ENCODE measurements around the gene LMNTD1.

LMNTD1 gene

DNA sequence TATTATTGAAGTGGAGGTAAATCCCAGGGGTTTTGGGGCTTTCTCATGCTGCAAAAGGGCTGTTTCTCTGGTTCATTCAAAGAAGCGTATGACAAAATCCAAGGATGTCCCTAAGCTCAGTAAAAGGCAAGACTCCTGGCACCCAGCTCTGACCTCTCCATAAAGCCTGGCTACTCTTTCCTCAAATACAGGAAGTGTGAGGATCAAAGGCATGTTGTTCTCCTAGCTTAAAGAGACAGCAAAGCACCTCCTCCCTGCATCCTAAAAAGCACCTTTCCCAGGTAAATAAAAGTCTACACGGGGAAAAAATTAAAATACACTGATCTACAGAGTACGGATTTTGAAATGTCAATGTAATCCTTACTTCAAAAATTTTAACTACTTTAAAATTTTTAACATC lies 118.6 kb downstream of the LMNTD1 start:
- in situ Hi-C loops (cut with MboI; ENCODE audit: low sequenced_read_pairs) = loop anchor here (25.0 kb wide), 1 partner anchor 603 kb away; no protein-coding TSS in a partner anchor

DNA sequence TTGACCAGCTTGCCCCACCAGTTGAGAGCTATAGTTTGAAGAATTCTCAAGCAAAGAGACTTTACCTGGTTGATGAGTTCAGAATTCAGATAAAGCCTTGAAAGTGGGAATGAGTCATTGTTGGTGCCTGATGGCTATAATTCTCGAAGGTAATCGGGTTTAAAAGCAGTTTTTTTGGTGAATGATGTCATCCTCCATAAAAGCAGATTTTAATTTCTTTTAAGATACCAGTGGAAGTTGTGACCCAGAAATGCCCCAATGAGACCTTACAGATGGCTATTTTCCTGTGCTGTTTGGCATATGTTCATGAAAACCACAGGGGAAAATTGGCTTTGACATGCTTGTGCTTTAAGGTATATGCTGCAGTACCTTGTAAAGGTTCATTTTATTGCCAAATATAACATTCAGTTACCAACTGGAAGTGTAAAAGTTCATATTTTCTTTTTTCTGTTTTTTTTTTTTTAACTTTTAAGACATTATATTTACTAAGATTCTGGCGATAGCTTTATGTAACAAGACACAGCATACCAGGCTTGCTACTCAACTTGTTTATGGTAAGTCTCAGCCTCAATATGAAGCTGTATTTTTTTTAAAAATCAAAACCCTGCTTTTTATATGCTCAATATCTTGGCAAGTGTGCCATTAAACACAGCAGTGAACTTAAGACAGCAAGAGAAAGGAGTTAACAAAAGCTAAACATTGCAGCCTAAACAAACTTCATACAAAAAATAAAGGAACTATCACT lies 119.3 kb downstream of the LMNTD1 start:
- in situ Hi-C loops (cut with MboI; ENCODE audit: low sequenced_read_pairs) = loop anchor here (25.0 kb wide), 1 partner anchor 604 kb away; no protein-coding TSS in a partner anchor

DNA sequence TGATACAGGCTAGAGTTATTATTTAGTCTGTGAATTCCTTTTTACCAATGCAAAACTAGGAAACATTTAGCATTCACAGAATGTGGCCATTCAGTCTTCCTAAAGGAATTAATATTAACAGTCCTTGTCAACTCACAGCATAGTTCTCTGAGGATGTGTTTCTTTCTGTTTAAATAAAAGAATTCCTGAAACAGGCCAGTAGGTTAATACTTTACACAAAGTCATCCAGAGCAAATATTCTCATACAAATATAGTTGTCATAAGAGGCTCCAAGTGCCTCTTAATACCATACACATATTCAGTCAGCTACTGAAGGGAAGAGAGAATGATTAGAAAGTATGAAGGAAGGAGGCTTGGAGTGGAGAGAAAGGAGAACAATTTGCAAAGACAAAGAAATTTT lies 120.1 kb downstream of the LMNTD1 start:
- in situ Hi-C loops (cut with MboI; ENCODE audit: low sequenced_read_pairs) = loop anchor here (25.0 kb wide), 1 partner anchor 604 kb away; no protein-coding TSS in a partner anchor

DNA sequence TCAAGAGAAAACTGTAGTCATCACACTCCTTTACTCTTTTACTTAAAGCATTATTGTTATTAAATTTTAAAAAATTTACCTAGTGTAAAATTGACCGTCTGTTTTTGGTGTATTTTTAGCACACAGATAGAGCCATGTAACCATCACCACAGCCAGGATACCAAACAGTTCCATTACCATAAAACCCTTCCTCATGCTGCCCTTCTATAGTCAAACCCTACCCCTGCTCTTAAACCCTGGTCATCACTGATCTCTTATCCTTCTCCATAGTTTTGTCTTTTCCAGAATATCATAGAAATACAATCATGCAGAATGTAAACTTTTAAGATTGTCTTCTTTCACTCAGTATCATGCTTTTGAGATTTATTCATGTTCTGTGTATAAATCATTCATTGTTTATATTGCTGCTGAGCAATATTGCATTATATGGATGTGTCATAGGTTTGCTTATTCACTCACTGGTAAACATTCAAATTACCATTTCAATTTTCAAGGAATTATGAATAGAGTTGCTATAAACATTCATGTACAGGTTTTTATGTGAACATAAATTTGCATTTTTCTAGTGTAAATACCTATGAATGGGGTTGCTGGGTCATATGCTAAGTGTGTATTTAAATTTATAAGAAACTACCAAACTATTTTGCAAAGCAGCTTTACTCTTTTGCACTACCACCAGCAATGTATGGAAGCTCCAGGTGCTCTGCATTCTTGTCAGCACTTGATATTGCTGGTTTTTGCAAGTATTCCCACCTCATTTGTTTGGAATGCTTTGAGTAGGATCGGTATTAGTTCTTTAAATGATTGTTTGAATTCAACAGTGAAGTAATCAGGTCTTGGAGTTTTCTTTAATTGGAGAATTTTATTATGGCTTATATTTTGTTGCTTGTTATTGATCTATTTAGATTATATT lies 125.5 kb downstream of the LMNTD1 start:
- in situ Hi-C loops (cut with MboI; ENCODE audit: low sequenced_read_pairs) = loop anchor here (25.0 kb wide), 1 partner anchor 610 kb away; no protein-coding TSS in a partner anchor

- in situ Hi-C loops (cut with MboI; ENCODE audit: low sequenced_read_pairs) = loop anchor here (25.0 kb wide), 1 partner anchor 610 kb away; no protein-coding TSS in a partner anchor
Measured at GRCh38 chr12:25426821-25427220, 126.3 kb downstream of the LMNTD1 start.

Data from HL-60/S4 treated with phorbol 12-myristate 13-acetate at 8.2 ng/mL for 4 days and 3 days (cell line).